Esophagus (tissue), 2 donors: Measurements from ENCODE around the gene UNCX. TPM values are rescaled to one million over a fixed set of nuclear protein-coding genes. Genes with fewer than 3 reads are reported as not detected.
"Not testable (repeated sequence)": the region's sequence is repeated elsewhere in the genome, so short reads cannot be mapped to it uniquely, and the experiment has no call there.

Experiments
- H3K27ac ChIP-seq, 2 donors: one replicate each; pipeline ENCODE4 v1.5.1; 2013; ENCODE audit warnings: low read depth in 2 of 2, mild to moderate bottlenecking in 2 of 2, inconsistent platforms in 1 of 2, low read length in 1 of 2, moderate library complexity in 1 of 2
- H3K27me3 ChIP-seq, 2 donors: one replicate each; pipeline ENCODE4 v1.6.1; 2013; ENCODE audit warnings: low read length in 2 of 2, control low read depth in 1 of 2, mild to moderate bottlenecking in 1 of 2; ENCODE audit not compliant: insufficient read depth in 2 of 2, control insufficient read depth in 1 of 2
- H3K36me3 ChIP-seq, 2 donors: one replicate each; pipeline ENCODE4 v1.6.1; 2013; ENCODE audit warnings: low read length in 1 of 2; ENCODE audit not compliant: control insufficient read depth in 2 of 2, insufficient read depth in 2 of 2
- H3K4me1 ChIP-seq, 2 donors: one replicate each; pipeline ENCODE4 v1.6.1; 2013; ENCODE audit warnings: low read length in 1 of 2; ENCODE audit not compliant: control insufficient read depth in 2 of 2, insufficient read depth in 2 of 2
- H3K4me3 ChIP-seq, 2 donors: one replicate each; pipeline ENCODE4 v1.5.1; 2013; ENCODE audit warnings: low read length in 2 of 2, mild to moderate bottlenecking in 2 of 2, low read depth in 1 of 2, moderate library complexity in 1 of 2
- H3K9me3 ChIP-seq, 2 donors: one replicate each; pipeline ENCODE4 v1.6.1; 2013; ENCODE audit warnings: mild to moderate bottlenecking in 2 of 2, low read depth in 1 of 2, low read length in 1 of 2, moderate library complexity in 1 of 2; ENCODE audit not compliant: control insufficient read depth in 2 of 2, insufficient read depth in 1 of 2
- WGBS, 2 donors: extraction: QIAGEN DNeasy Blood & Tissue Kit; methylation state at CpG; one replicate each; pipeline ENCODE4 v1.1.7; 2013; 5-methylcytosine and 5-hydroxymethylcytosine counted together
- polyA plus RNA-seq, 2 donors: library from polyadenylated mRNA; stranded (reverse); fragments of 200-250 nt; gene quantifications; one replicate each; pipeline ENCODE4 v1.2.3, GENCODE V29; 2013
- donor health status: healthy with polysubstance abuse.
- donor health status: Bipolar disorder and iron deficiency.

The UNCX gene
- polyA plus RNA-seq, 2 donors: not detected

DNA sequence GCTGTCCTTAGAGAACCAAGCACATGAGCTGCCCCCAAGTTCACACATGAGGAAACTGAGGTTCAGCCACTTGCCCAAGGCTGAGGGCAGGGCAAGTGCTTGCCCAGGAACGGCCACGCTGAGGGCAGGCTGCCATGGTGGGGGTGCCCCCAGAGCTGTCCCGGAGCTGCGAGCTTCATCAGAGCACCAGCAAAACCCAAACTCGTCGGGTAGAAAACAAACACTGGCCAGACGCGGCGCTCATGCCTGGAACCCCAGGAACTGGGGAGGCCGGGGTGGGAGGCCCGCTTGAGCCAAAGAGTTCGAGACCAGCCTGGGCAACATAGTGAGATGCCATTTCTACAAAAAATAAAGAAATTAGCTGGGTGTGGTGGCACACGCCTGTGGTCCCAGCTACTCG lies 38.4 kb downstream of the UNCX start:
- H3K27me3 ChIP-seq: peaks cover 0 to 10% of the 10 kb centered on the region in 2 donors
- no peaks in the 10 kb centered on the region for H3K36me3 ChIP-seq
- H3K4me3 ChIP-seq: no peak overlapping the region
- whole genome bisulfite sequencing, 2 donors: 91 to 92% methylated on average over 14 of the region's 14 CpGs
- H3K9me3 ChIP-seq: peaks cover 0 to 3% of the 10 kb centered on the region in 2 donors
- H3K4me1 ChIP-seq: no peaks in the 10 kb centered on the region
- no peak overlapping the region for H3K27ac ChIP-seq

- WGBS, 2 donors: 84 to 93% methylated on average over 12 to 14 of the region's 14 CpGs
- H3K4me3 ChIP-seq: no peak overlapping the region
- H3K27me3 ChIP-seq: peaks cover 0 to 12% of the 10 kb centered on the region in 2 donors
- peaks cover 0 to 4% of the 10 kb centered on the region in 2 donors for H3K9me3 ChIP-seq
- no peak overlapping the region for H3K27ac ChIP-seq
- no peaks in the 10 kb centered on the region for H3K36me3 ChIP-seq
- H3K4me1 ChIP-seq: no peaks in the 10 kb centered on the region
Measured at GRCh38 chr7:1271656-1272055, 39.0 kb downstream of the UNCX start.

GRCh38 chr7:1272136-1272535 lies 39.5 kb downstream of the UNCX start:
- not testable (repeated sequence) for H3K27ac ChIP-seq, H3K36me3 ChIP-seq, H3K9me3 ChIP-seq, H3K4me3 ChIP-seq, H3K4me1 ChIP-seq
- peaks cover 0 to 12% of the 10 kb centered on the region in 2 donors for H3K27me3 ChIP-seq

- peaks cover 0 to 8% of the 10 kb centered on the region in 2 donors for H3K27me3 ChIP-seq
Measured at GRCh38 chr7:1274121-1274875, 41.6 kb downstream of the UNCX start.

DNA sequence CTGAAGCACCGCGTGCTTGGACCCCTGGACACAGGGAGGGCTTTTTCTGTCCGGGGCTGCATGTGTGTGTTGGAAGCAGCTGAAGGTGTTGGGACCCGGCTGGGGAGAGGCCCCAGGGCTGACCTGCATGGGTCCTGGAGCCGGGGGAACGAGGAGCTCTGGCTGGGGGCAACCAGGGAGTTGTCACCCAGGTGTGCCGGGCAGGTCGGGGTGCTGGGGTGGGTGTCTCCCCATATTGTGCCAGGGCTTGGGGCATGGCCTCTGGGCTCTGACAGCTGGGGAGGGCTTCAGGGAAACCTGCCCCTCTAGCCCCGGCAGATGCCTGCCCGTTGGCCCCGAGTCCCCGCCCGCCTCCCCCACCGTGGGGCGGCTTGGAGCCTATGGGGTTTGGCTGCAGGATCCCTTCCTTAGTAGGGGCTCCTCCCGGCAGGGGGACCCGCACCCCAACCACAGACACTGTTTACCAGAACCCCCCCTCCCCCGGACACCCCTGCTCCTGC lies 42.3 kb downstream of the UNCX start:
- WGBS, 2 donors: 65 to 66% methylated on average over 13 to 18 of the region's 18 CpGs
- no peak overlapping the region for H3K4me3 ChIP-seq
- H3K36me3 ChIP-seq: no peaks in the 10 kb centered on the region
- no peaks in the 10 kb centered on the region for H3K4me1 ChIP-seq
- H3K27me3 ChIP-seq: peaks cover 0 to 3% of the 10 kb centered on the region in 2 donors
- no peak overlapping the region for H3K27ac ChIP-seq
- peaks cover 0 to 6% of the 10 kb centered on the region in 2 donors for H3K9me3 ChIP-seq

More at GRCh38 chr7:1274121-1274875, 41.6 kb downstream of the UNCX start:
- no peaks in the 10 kb centered on the region for H3K36me3 ChIP-seq
- no peak overlapping the region for H3K27ac ChIP-seq
- H3K4me3 ChIP-seq: no peak overlapping the region
- H3K4me1 ChIP-seq: no peaks in the 10 kb centered on the region
- H3K9me3 ChIP-seq: peaks cover 0 to 6% of the 10 kb centered on the region in 2 donors
- WGBS, 2 donors: 74% methylated on average over 22 to 30 of the region's 30 CpGs

- H3K4me1 ChIP-seq: no peaks in the 10 kb centered on the region
- H3K4me3 ChIP-seq: no peak overlapping the region
- H3K27me3 ChIP-seq: peaks cover 0 to 3% of the 10 kb centered on the region in 2 donors
- peaks cover 0 to 6% of the 10 kb centered on the region in 2 donors for H3K9me3 ChIP-seq
- no peak overlapping the region for H3K27ac ChIP-seq
- no peaks in the 10 kb centered on the region for H3K36me3 ChIP-seq
- 66 to 68% methylated on average over 61 of the region's 61 CpGs for WGBS, 2 donors
Measured at GRCh38 chr7:1275451-1276381, 43.0 kb downstream of the UNCX start.

DNA sequence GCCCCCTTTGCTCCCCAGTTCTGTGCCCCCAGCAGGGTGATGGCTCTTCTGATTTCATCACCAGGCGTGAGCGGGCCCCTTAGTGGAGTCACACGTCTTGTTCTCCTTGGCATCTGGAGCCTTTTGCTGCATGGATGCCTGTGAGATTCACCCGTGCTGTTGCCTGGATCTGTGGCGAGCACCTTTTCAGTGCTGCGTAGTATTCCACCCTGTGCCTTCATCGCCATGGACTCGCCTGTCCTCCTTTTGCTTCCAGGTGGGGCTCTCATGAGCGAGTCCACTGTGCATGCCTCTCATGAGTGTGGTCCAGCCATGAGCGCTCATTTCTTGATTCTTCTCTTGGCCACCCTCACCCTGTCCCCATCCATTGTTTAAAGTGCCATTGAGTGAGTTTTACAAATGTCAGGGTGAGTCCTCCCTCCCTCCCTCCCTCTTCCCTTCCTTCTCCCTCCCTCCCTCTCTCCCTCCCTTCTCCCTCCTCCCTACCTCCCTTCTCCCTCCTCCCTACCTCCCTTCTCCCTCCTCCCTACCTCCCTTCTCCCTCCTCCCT lies 44.0 kb downstream of the UNCX start:
- no peaks in the 10 kb centered on the region for H3K36me3 ChIP-seq
- peaks cover 0 to 3% of the 10 kb centered on the region in 2 donors for H3K27me3 ChIP-seq
- H3K9me3 ChIP-seq: peaks cover 0 to 6% of the 10 kb centered on the region in 2 donors
- H3K4me3 ChIP-seq: no peak overlapping the region
- 89 to 93% methylated on average over 10 of the region's 10 CpGs for WGBS, 2 donors
- H3K27ac ChIP-seq: no peak overlapping the region
- H3K4me1 ChIP-seq: no peaks in the 10 kb centered on the region

DNA sequence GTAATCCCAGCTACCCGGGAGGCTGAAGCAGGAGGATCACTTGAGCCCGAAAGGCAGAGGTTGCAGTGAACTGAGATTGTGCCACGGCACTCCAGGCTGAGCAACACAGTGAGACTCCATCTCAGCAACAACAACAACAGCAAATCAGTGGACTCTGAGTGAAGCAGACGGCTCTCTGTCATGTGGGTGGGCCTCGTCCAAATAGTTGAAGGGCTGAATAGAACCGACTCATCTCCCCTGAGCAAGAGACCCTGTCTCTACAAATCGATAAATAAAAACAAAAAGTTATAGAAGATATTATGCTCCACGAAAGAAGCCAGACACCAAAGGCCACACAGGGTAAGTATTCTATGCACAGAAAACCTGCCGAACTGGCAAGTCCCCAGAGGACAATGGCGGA lies 45.9 kb downstream of the UNCX start:
- H3K4me1 ChIP-seq: no peaks in the 10 kb centered on the region
- no peak overlapping the region for H3K27ac ChIP-seq
- 88 to 89% methylated on average over 10 of the region's 10 CpGs for WGBS, 2 donors
- peaks cover 0 to 3% of the 10 kb centered on the region in 2 donors for H3K27me3 ChIP-seq
- H3K36me3 ChIP-seq: no peaks in the 10 kb centered on the region
- no peak overlapping the region for H3K4me3 ChIP-seq
- peaks cover 0 to 6% of the 10 kb centered on the region in 2 donors for H3K9me3 ChIP-seq

- H3K27ac ChIP-seq: no peak overlapping the region
- H3K9me3 ChIP-seq: peaks cover 0 to 6% of the 10 kb centered on the region in 2 donors
- no peaks in the 10 kb centered on the region for H3K4me1 ChIP-seq
- no peak overlapping the region for H3K4me3 ChIP-seq
- H3K36me3 ChIP-seq: no peaks in the 10 kb centered on the region
- 82 to 84% methylated on average over 16 of the region's 16 CpGs for WGBS, 2 donors
- peaks cover 0 to 3% of the 10 kb centered on the region in 2 donors for H3K27me3 ChIP-seq
Measured at GRCh38 chr7:1279041-1279440, 46.4 kb downstream of the UNCX start.
